Measurements from ENCODE around the gene WDR74.

Gene WDR74

DNA sequence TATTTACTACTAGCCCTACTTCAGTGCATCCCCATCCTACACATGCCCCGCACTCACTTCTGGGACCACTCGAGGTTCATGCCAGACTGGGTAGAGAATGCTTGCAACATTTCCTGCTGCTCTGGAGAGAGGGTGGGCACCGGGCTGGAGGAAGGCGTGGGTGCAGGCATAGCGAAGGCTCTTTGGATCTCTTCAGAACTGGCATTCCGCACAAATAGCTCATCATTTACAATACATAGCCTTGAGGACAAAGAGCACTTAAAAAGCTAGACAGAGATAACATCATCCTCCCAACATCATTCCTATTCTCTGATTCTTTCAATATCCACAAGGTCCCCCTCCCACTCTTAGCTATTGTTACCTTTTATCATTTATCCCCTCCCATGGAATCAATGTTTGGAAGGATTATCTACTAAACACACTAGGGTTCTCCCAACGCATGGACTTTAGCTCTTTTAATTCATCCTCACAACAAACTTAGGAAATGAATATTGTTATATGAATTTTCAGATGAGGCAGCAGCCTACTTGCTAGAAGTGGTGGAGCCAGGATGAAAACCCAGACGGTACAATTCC, 45.1 kb downstream of the WDR74 start:
- Histone ChIP-seq H2AFZ (ENCODE audit: low read depth) (no peak overlapping the region), H3K27ac (no peak overlapping the region), H3K9ac (no peak overlapping the region), H3K79me2 (ENCODE audit: insufficient read depth, low read depth) (peaks cover 23% of the 10 kb centered on the region; the same call in 1 of the 2 replicates), H3K27me3 (ENCODE audit: insufficient read depth, low read depth) (no peaks in the 10 kb centered on the region), H3K4me3 (IDR thresholded peaks at IDR 0.05; ENCODE audit: insufficient read depth, low read depth, low read length) (no peak overlapping the region), H3K4me2 (no peak overlapping the region), H3K36me3 (ENCODE audit: insufficient read depth) (no peaks in the 10 kb centered on the region; the same call in 1 of the 2 replicates), H4K20me1 (ENCODE audit: insufficient read depth) (no peaks in the 10 kb centered on the region), H3K4me1 (ENCODE audit: low read depth, poor library complexity, severe bottlenecking) (peaks cover 15% of the 10 kb centered on the region)
- TF ChIP-seq, protein P1, sequence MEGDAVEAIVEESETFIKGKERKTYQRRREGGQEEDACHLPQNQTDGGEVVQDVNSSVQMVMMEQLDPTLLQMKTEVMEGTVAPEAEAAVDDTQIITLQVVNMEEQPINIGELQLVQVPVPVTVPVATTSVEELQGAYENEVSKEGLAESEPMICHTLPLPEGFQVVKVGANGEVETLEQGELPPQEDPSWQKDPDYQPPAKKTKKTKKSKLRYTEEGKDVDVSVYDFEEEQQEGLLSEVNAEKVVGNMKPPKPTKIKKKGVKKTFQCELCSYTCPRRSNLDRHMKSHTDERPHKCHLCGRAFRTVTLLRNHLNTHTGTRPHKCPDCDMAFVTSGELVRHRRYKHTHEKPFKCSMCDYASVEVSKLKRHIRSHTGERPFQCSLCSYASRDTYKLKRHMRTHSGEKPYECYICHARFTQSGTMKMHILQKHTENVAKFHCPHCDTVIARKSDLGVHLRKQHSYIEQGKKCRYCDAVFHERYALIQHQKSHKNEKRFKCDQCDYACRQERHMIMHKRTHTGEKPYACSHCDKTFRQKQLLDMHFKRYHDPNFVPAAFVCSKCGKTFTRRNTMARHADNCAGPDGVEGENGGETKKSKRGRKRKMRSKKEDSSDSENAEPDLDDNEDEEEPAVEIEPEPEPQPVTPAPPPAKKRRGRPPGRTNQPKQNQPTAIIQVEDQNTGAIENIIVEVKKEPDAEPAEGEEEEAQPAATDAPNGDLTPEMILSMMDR (conservative IDR thresholded peaks at IDR 0.05; ENCODE audit: low read depth, low read length), result no peak

DNA sequence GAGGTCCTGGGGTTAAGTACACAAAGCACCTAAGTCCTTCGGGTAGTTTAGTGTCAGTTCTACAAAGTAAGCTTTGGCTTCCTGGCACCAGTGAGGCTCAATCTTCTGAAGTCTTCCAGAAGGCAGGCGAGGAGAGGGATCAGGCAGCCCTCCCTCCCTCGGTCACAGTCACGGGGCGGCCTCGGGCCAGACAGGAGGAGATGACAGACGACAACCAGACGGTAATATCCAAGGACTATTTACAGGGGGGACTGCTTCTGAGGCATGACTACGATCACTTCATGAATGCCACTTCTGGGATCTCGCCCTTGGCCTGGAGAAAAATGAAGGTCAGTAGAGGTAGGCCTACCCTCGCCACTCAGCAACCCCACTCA, 47.2 kb downstream of the WDR74 start:
- Histone ChIP-seq H3K27ac (peak overlapping the region; percentile 43; the same call in 1 of the 2 replicates), H3K4me3 (IDR thresholded peaks at IDR 0.05; ENCODE audit: insufficient read depth, low read depth, low read length) (peak overlapping the region; percentile 48), H2AFZ (ENCODE audit: low read depth) (no peak overlapping the region; the same call in 1 of the 2 replicates)

DNA sequence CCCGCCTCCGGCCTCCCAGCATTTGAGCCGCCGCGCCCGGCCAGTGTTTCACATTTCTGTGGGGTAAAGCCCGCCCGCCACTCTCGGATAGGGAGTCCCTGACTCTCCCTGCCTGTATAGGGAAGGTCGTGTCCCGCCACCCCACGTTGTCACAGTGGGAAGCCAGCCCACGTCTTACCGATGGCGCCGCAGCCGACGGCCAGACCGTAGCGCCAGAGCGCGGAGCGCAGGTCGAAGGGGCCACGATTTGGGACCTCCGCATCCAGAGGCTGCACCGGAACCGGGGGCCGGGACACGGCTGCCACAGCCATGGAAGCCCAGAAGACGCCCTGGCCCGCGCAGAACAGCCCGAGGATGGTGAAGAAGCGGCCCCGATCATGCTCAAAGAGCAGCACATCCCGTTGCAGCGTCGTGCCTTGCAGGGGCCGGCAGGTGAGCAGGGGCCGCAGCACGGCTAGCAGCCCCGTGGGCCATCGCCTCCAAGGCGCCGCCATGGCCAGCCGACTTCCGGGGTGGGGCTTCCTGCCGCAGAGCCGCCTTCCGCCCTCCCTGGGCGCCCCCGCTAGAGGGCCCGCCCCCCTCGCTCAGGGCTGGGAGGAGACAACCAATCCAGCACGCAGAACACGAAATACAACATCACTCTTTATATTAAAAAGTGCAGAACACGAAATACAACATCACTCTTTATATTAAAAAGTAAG, 47.7 kb downstream of the WDR74 start, which contains the start of gene TMEM223:
TSS of gene TMEM223 (minus strand) at position 506 of the 701 bp plus-strand sequence. CDS start at position 494, 12 bp downstream.
- TF ChIP-seq, protein P1 (conservative IDR thresholded peaks at IDR 0.05; ENCODE audit: low read depth, low read length), result 0 out of 2 replicates have a peak, but pooled peaks have one; percentile 20
- peaks cover 26% of the 10 kb centered on the region for H3K4me1 ChIP-seq (ENCODE audit: low read depth, poor library complexity, severe bottlenecking)
- no peaks in the 10 kb centered on the region for H4K20me1 ChIP-seq (ENCODE audit: insufficient read depth)
- peak within 1 kb of the TSS; percentile 43 for H3K27ac ChIP-seq
- peak within 1 kb of the TSS; percentile 48 for H3K4me3 ChIP-seq (IDR thresholded peaks at IDR 0.05; ENCODE audit: insufficient read depth, low read depth, low read length)
- H3K36me3 ChIP-seq (ENCODE audit: insufficient read depth), result no peaks in the 10 kb centered on the region; the same call in 1 of the 2 replicates
- H3K79me2 ChIP-seq (ENCODE audit: insufficient read depth, low read depth), result peaks cover 46% of the 10 kb centered on the region
- peak within 1 kb of the TSS; percentile 88 for H3K4me2 ChIP-seq
- H2AFZ ChIP-seq (ENCODE audit: low read depth), result peak within 1 kb of the TSS; percentile 55
- peak within 1 kb of the TSS; percentile 68 for H3K9ac ChIP-seq
- H3K27me3 ChIP-seq (ENCODE audit: insufficient read depth, low read depth), result no peaks in the 10 kb centered on the region

More for the DNA sequence above, 47.2 kb downstream of the WDR74 start:
- Histone ChIP-seq H4K20me1 (ENCODE audit: insufficient read depth) (no peaks in the 10 kb centered on the region), H3K4me2 (peak overlapping the region; percentile 88), H3K4me1 (ENCODE audit: low read depth, poor library complexity, severe bottlenecking) (peaks cover 26% of the 10 kb centered on the region), H3K27me3 (ENCODE audit: insufficient read depth, low read depth) (no peaks in the 10 kb centered on the region), H3K9ac (no peak overlapping the region), H3K79me2 (ENCODE audit: insufficient read depth, low read depth) (peaks cover 44% of the 10 kb centered on the region), H3K36me3 (ENCODE audit: insufficient read depth) (no peaks in the 10 kb centered on the region; the same call in 1 of the 2 replicates)
- TF ChIP-seq, protein P1 (conservative IDR thresholded peaks at IDR 0.05; ENCODE audit: low read depth, low read length), result 0 out of 2 replicates have a peak, but pooled peaks have one; percentile 3

DNA sequence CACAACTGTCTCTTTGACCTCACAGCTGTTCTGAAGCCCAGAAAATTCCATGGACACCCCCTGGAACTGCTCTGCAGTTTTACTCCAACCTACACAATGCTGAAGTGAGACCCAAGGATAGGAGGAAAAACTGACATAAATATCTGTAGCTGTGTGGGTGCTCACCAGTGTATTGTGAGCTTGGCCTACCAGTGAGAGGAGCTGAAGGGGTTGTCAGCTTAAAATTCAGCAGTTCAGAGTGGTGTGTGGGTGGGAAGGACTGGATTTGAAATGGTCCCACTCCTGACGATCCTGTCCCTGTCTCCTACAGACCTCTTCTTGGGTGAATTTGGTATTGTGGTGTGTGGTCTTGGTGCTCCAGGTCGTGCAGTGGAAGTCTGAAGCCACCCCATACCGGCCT, 49.8 kb downstream of the WDR74 start:
- peaks cover 46% of the 10 kb centered on the region for H3K79me2 ChIP-seq (ENCODE audit: insufficient read depth, low read depth)
- TF ChIP-seq, protein P1 (conservative IDR thresholded peaks at IDR 0.05; ENCODE audit: low read depth, low read length), result no peak
- H3K27ac ChIP-seq, result no peak overlapping the region
- H3K4me1 ChIP-seq (ENCODE audit: low read depth, poor library complexity, severe bottlenecking), result peaks cover 36% of the 10 kb centered on the region
- no peaks in the 10 kb centered on the region for H3K27me3 ChIP-seq (ENCODE audit: insufficient read depth, low read depth)
- H3K4me3 ChIP-seq (IDR thresholded peaks at IDR 0.05; ENCODE audit: insufficient read depth, low read depth, low read length), result no peak overlapping the region
- no peaks in the 10 kb centered on the region for H3K36me3 ChIP-seq (ENCODE audit: insufficient read depth)
- no peak overlapping the region for H3K4me2 ChIP-seq
- H2AFZ ChIP-seq (ENCODE audit: low read depth), result no peak overlapping the region
- H4K20me1 ChIP-seq (ENCODE audit: insufficient read depth), result no peaks in the 10 kb centered on the region
- H3K9ac ChIP-seq, result no peak overlapping the region

All from KMS-11 (cell line).